HG02588 (cell line): Measurements from ENCODE around the gene MFAP4.

Experiments used
- ATAC-seq: cut with Tn5 transposase; IDR thresholded peaks from one replicate; pipeline ENCODE4 v1.9.1; 2021; ENCODE audit warnings: mild to moderate bottlenecking, moderate library complexity; ENCODE audit not compliant: unreplicated experiment

Gene MFAP4

GRCh38 chr17:19372866-19373504, 14.0 kb downstream of the MFAP4 start:
- ATAC-seq, result no peak

GRCh38 chr17:19372439-19372838, 14.6 kb downstream of the MFAP4 start:
- ATAC-seq, result no peak

GRCh38 chr17:19372011-19372370, 15.0 kb downstream of the MFAP4 start:
- ATAC-seq, result no peak

- no peak for ATAC-seq
Observed at GRCh38 chr17:19371259-19372010, 15.6 kb downstream of the MFAP4 start.

- peak; percentile 57 for ATAC-seq
Observed at GRCh38 chr17:19370493-19370960, 16.5 kb downstream of the MFAP4 start.

- ATAC-seq, result peak; percentile 15
Observed at GRCh38 chr17:19369846-19370492, 17.0 kb downstream of the MFAP4 start.

GRCh38 chr17:19369107-19369778, 17.7 kb downstream of the MFAP4 start:
- ATAC-seq, result no peak

GRCh38 chr17:19368229-19368628, 18.8 kb downstream of the MFAP4 start:
- no peak for ATAC-seq

- ATAC-seq, result no peak
Observed at GRCh38 chr17:19366637-19366972, 20.4 kb downstream of the MFAP4 start.

- ATAC-seq, result no peak
Observed at GRCh38 chr17:19365833-19366636, 21.0 kb downstream of the MFAP4 start.

- no peak for ATAC-seq
Observed at GRCh38 chr17:19365499-19365817, 21.5 kb downstream of the MFAP4 start.

GRCh38 chr17:19364699-19365498, 22.1 kb downstream of the MFAP4 start:
- no peak for ATAC-seq

GRCh38 chr17:19363460-19364035, 23.4 kb downstream of the MFAP4 start:
- no peak for ATAC-seq

- no peak for ATAC-seq
Observed at GRCh38 chr17:19363114-19363438, 23.9 kb downstream of the MFAP4 start.

- ATAC-seq, result peak; percentile 75
Observed at GRCh38 chr17:19362277-19363113, 24.5 kb downstream of the MFAP4 start, which contains the start of gene B9D1. TSS of gene B9D1 (minus strand) at chr17:19362723. CDS start at chr17:19362569, 154 bp downstream.

GRCh38 chr17:19361944-19362276, 25.1 kb downstream of the MFAP4 start:
- ATAC-seq, result no peak

- ATAC-seq, result no peak
Observed at GRCh38 chr17:19361326-19361725, 25.7 kb downstream of the MFAP4 start.

GRCh38 chr17:19360772-19361171, 26.2 kb downstream of the MFAP4 start:
- no peak for ATAC-seq

GRCh38 chr17:19359856-19360255, 27.1 kb downstream of the MFAP4 start:
- no peak for ATAC-seq
